ENCODE data around the gene NT5C1A. TPM values are rescaled to one million over a fixed set of nuclear protein-coding genes. Genes with fewer than 3 reads are reported as not detected.
A peak's percentile ranks its signal among the peaks of the same experiment; 100 is the strongest.

The NT5C1A gene
- total RNA-seq, 2 donors from 2014 or later, result 0.91 TPM; not detected in 1

GRCh38 chr1:39656391-39656790 lies 15.5 kb downstream of the NT5C1A start:
- no peak overlapping the region for H3K27ac ChIP-seq
- DNase-seq (ENCODE audit: low spot score), result no peak
- intact Hi-C loops (cut with DNase I), result no loop called here
- H3K4me3 ChIP-seq, result no peak overlapping the region
- H3K36me3 ChIP-seq, result no peaks in the 10 kb centered on the region
- WGBS, result 100% methylated on average over 2 of the region's 2 CpGs
- no peaks in the 10 kb centered on the region for H3K27me3 ChIP-seq (replicated peaks; ENCODE audit: insufficient read depth)
- H3K4me1 ChIP-seq (replicated peaks), result no peaks in the 10 kb centered on the region
- no peaks in the 10 kb centered on the region for H3K9me3 ChIP-seq
- TF ChIP-seq CTCF (IDR thresholded peaks at IDR 0.05) (no peak), POLR2AphosphoS5 (IDR thresholded peaks at IDR 0.05) (no peak), POLR2A (IDR thresholded peaks at IDR 0.05) (no peak)

DNA sequence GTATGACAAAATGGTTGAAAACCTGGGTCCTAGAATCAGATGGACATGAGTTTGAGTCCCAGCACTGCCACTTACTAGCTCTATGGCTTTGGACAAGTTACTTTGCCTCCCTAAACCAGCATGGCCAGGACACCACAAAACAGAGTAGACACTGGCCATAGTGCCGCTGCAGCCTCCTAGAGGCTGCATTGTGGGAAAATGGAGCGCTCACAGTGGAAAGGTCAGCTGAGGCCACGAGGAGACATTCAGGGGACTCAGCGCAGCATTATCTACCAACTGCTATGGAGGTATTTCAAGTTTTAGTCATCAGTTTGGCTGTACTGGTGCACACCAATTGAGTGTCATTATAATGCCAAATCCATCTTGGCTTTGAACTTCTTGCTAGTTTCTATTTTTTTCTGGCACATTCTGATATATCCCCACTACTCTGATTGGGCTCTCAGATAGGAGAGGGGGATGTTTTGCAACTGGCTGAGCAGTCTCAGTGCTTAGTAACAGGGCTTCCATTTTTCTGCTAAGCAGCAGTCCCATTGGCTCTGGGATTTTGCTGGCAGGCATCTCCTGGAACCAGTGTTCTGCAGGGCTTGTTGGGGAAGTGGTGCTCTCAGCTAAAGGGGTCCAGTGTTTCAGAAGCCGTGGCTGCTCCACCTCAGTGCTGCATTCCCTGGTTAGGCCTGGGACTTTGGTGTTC lies 16.2 kb downstream of the NT5C1A start:
- Histone ChIP-seq H3K27ac (no peak overlapping the region), H3K27me3 (replicated peaks; ENCODE audit: insufficient read depth) (no peaks in the 10 kb centered on the region), H3K4me1 (replicated peaks) (no peaks in the 10 kb centered on the region), H3K9me3 (no peaks in the 10 kb centered on the region), H3K4me3 (no peak overlapping the region), H3K36me3 (no peaks in the 10 kb centered on the region)
- DNase-seq (ENCODE audit: low spot score), result no peak
- intact Hi-C loops (cut with DNase I), result no loop called here
- no peak for TF ChIP-seq CTCF (IDR thresholded peaks at IDR 0.05)
- no peak for TF ChIP-seq POLR2A (IDR thresholded peaks at IDR 0.05)
- no peak for TF ChIP-seq POLR2AphosphoS5 (IDR thresholded peaks at IDR 0.05)
- WGBS, result 62% methylated on average over 5 of the region's 5 CpGs

GRCh38 chr1:39654291-39654690 lies 17.6 kb downstream of the NT5C1A start:
- Histone ChIP-seq H3K4me3 (no peak overlapping the region), H3K9me3 (no peaks in the 10 kb centered on the region), H3K4me1 (replicated peaks) (no peaks in the 10 kb centered on the region), H3K27ac (peak overlapping the region in 1 of 2 donors; percentile 16), H3K36me3 (no peaks in the 10 kb centered on the region), H3K27me3 (replicated peaks; ENCODE audit: insufficient read depth) (no peaks in the 10 kb centered on the region)
- no peak for DNase-seq (ENCODE audit: low spot score)
- WGBS, result 68% methylated on average over 7 of the region's 7 CpGs
- no peak for TF ChIP-seq CTCF (IDR thresholded peaks at IDR 0.05)
- intact Hi-C loops (cut with DNase I), result no loop called here

DNA sequence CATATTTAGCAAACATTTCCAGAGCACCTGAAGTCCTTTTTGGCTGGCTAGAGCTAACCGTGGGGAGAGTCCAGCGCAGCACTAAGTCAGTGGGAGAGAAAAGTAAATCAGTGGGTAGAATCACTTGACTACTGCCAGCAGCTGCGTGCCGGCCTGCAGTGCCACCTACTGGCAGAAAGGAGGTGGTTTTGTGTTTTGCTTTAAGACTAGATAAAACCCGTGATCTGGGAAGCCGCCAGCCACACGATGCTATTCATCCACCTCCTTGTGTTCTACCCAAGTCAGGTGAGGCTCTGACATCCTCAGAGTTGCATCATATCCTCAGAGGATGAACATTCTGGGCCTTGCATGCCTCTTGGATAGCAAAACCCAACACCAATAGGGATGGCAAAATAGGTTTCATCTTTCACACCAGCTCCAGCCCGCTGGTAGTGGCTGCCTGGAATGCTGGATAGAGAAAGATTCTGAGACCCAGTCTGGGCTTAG lies 18.3 kb downstream of the NT5C1A start:
- Histone ChIP-seq H3K9me3 (no peaks in the 10 kb centered on the region), H3K4me3 (no peak overlapping the region), H3K27me3 (replicated peaks; ENCODE audit: insufficient read depth) (no peaks in the 10 kb centered on the region), H3K27ac (peak overlapping the region in 1 of 2 donors; percentile 16), H3K4me1 (replicated peaks) (no peaks in the 10 kb centered on the region), H3K36me3 (no peaks in the 10 kb centered on the region)
- peak; percentile 77 for DNase-seq (ENCODE audit: low spot score)
- TF ChIP-seq POLR2A (IDR thresholded peaks at IDR 0.05) (no peak), POLR2AphosphoS5 (IDR thresholded peaks at IDR 0.05) (peak; percentile 76), CTCF (IDR thresholded peaks at IDR 0.05) (peak; percentile 75 to 93 (median 89))
- 4% methylated on average over 8 of the region's 8 CpGs for WGBS
- intact Hi-C loops (cut with DNase I), result loop anchor here (2.0 kb wide), 1 partner anchor 47 kb away; no protein-coding TSS in a partner anchor

- Histone ChIP-seq H3K27me3 (replicated peaks; ENCODE audit: insufficient read depth) (no peaks in the 10 kb centered on the region), H3K36me3 (no peaks in the 10 kb centered on the region), H3K4me1 (replicated peaks) (no peaks in the 10 kb centered on the region), H3K4me3 (no peak overlapping the region), H3K27ac (no peak overlapping the region), H3K9me3 (no peaks in the 10 kb centered on the region)
- intact Hi-C loops (cut with DNase I), result loop anchor here (2.0 kb wide), 1 partner anchor 46 kb away; no protein-coding TSS in a partner anchor
- 98% methylated on average over 2 of the region's 2 CpGs for WGBS
- no peak for DNase-seq (ENCODE audit: low spot score)
- TF ChIP-seq POLR2AphosphoS5 (IDR thresholded peaks at IDR 0.05) (no peak), POLR2A (IDR thresholded peaks at IDR 0.05) (no peak), CTCF (IDR thresholded peaks at IDR 0.05) (no peak)
These were observed 19.4 kb downstream of the NT5C1A start for GRCh38 chr1:39652554-39652953.
